IPS-15b (cell line): ENCODE measurements around the gene ACER2.
"Not testable (repeated sequence)": the region's sequence is repeated elsewhere in the genome, so short reads cannot be mapped to it uniquely, and the experiment has no call there.

Experiments used
- H3K27me3 ChIP-seq: one replicate; pipeline ENCODE4 v1.6.1; 2013; ENCODE audit warnings: low read length; ENCODE audit not compliant: control insufficient read depth, insufficient read depth
- H3K36me3 ChIP-seq: one replicate; pipeline ENCODE4 v1.6.1; 2013; ENCODE audit warnings: low read length; ENCODE audit not compliant: control insufficient read depth, insufficient read depth
- H3K4me1 ChIP-seq: one replicate; pipeline ENCODE4 v1.6.1; 2013; ENCODE audit warnings: mild to moderate bottlenecking, low read length; ENCODE audit not compliant: control insufficient read depth, insufficient read depth
- H3K4me3 ChIP-seq: one replicate; pipeline ENCODE4 v1.5.1; 2013; ENCODE audit warnings: low read depth, low read length
- H3K9ac ChIP-seq: one replicate; pipeline ENCODE4 v1.6.1; 2013; ENCODE audit warnings: low read depth, mild to moderate bottlenecking, low read length
- H3K9me3 ChIP-seq: one replicate; pipeline ENCODE4 v1.6.1; 2013; ENCODE audit warnings: mild to moderate bottlenecking, low read length; ENCODE audit not compliant: control insufficient read depth, insufficient read depth

The ACER2 gene

GRCh38 chr9:19431361-19432171, 22.8 kb downstream of the ACER2 start:
- no peaks in the 10 kb centered on the region for H3K27me3 ChIP-seq
- H3K4me3 ChIP-seq, result no peak overlapping the region
- H3K36me3 ChIP-seq, result peaks cover 3% of the 10 kb centered on the region
- H3K9me3 ChIP-seq, result no peaks in the 10 kb centered on the region
- H3K4me1 ChIP-seq, result no peaks in the 10 kb centered on the region
- H3K9ac ChIP-seq, result no peak overlapping the region

DNA sequence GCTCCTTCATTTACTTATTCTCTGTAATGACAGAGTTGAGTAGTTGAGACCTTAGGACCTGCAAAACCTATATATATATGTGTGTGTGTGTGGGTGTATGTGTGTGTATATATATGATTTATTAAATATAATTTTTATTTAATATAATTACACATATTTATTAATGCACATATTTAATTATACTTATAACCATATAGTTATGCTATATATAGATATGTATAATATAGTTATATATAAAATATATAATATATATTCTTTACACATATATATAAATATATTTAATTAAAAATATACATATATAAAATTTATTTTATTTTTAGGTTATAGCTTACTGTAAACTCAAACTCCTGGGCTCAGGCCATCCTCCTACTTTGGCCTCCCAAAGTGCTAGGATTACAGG, 23.7 kb downstream of the ACER2 start:
- Histone ChIP-seq H3K9me3 (no peaks in the 10 kb centered on the region), H3K4me3 (no peak overlapping the region), H3K9ac (no peak overlapping the region), H3K4me1 (no peaks in the 10 kb centered on the region), H3K27me3 (no peaks in the 10 kb centered on the region), H3K36me3 (peaks cover 3% of the 10 kb centered on the region)

DNA sequence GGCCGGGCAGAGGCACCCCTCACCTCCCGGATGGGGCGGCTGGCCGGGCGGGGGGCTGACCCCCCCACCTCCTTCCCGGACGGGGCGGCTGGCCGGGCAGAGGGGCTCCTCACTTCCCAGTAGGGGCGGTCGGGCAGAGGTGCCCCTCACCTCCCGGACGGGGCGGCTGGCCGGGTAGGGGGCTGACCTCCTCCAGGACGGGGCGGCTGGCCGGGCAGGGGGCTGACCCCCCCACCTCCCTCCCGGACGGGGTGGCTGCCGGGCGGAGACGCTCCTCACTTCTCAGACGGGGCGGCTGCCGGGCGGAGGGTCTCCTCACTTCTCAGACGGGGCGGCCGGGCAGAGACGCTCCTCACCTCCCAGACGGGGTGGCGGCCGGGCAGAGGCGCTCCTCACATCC, 24.9 kb downstream of the ACER2 start:
- not testable (repeated sequence) for H3K36me3 ChIP-seq, H3K4me1 ChIP-seq, H3K27me3 ChIP-seq, H3K9me3 ChIP-seq, H3K9ac ChIP-seq, H3K4me3 ChIP-seq

DNA sequence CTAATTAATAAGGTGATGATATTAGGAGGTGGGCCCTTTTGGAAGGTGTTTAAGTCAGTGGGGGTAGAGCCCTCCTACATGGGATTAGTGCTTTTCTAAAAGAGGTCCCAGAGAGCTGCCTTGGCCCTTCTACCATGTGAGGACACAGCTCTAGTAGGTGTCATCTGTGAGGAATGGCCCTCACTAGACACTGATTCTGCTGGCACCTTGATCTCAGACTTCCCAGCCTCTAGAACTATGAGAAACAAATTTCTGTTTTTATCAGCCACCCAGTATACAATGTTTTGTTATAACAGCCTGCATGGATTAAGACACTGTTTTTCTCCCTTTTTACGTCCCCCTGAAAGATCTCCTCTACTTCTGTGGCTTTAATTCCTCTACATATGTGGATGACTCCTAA, 31.6 kb downstream of the ACER2 start:
- H3K9ac ChIP-seq, result no peak overlapping the region
- no peaks in the 10 kb centered on the region for H3K36me3 ChIP-seq
- no peak overlapping the region for H3K4me3 ChIP-seq
- H3K27me3 ChIP-seq, result no peaks in the 10 kb centered on the region
- H3K9me3 ChIP-seq, result no peaks in the 10 kb centered on the region
- peaks cover 4% of the 10 kb centered on the region for H3K4me1 ChIP-seq

DNA sequence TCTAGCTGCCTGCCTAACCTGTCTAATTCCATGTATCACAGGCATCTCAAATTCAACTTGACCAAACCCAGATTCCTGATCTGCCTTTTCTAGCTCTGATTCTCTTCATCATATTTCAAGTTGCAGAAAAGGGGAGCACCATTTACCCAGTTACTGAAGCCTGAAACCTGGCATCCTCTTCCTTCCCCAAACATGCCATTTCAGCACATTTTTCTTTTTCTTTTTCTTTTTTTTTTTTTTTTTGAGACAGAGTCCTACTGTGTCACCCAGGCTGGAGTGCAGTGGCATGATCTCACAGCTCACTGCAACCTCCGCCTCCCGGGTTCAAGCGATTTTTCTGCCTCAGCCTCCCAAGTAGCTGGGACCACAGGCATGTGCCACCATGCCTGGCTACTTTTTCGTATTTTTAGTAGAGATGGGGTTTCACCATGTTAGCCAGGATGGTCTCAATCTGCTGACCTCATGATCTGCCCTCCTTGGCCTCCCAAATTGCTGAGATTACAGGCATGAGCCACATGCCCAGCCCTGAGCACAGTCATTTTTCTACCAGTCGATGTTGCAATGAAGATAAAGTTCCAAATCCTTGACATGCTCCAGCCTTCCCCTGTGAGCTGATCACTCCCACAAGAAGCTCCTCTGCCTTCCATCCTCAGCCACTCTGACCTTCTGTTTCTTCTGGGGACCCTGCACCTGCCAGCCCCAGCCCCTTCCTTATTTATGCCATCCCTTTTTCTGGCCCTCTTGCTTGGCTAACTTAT, 32.2 kb downstream of the ACER2 start:
- Histone ChIP-seq H3K4me1 (peaks cover 10% of the 10 kb centered on the region), H3K4me3 (no peak overlapping the region), H3K9ac (no peak overlapping the region), H3K9me3 (no peaks in the 10 kb centered on the region), H3K27me3 (no peaks in the 10 kb centered on the region), H3K36me3 (no peaks in the 10 kb centered on the region)

GRCh38 chr9:19441730-19442129, 32.9 kb downstream of the ACER2 start:
- H3K9ac ChIP-seq, result no peak overlapping the region
- no peaks in the 10 kb centered on the region for H3K36me3 ChIP-seq
- no peaks in the 10 kb centered on the region for H3K9me3 ChIP-seq
- H3K4me3 ChIP-seq, result no peak overlapping the region
- H3K27me3 ChIP-seq, result no peaks in the 10 kb centered on the region
- peaks cover 16% of the 10 kb centered on the region for H3K4me1 ChIP-seq

DNA sequence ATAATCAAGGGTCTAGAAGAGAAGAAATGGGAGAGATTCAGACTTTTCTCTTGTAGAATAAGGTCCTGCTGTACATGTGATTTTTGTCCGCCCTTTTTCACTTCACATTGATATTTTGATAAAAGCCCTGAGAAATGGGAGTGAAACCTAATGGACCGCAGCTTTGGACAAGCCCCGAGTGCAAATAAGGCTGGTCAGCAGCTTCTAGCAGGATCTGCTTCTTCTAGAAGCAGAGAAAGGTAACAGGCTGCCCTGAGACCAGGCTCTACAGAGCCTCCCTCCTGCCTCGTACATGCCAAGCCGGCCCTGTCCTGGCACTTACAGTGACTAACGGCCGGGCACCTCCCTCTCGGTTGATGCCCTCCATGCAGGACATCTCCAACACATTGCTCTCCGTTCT, 33.4 kb downstream of the ACER2 start:
- no peak overlapping the region for H3K4me3 ChIP-seq
- peaks cover 19% of the 10 kb centered on the region for H3K4me1 ChIP-seq
- no peak overlapping the region for H3K9ac ChIP-seq
- no peaks in the 10 kb centered on the region for H3K36me3 ChIP-seq
- no peaks in the 10 kb centered on the region for H3K9me3 ChIP-seq
- H3K27me3 ChIP-seq, result no peaks in the 10 kb centered on the region

GRCh38 chr9:19445452-19445851, 36.6 kb downstream of the ACER2 start:
- Histone ChIP-seq H3K27me3 (no peaks in the 10 kb centered on the region), H3K9me3 (no peaks in the 10 kb centered on the region), H3K4me3 (no peak overlapping the region), H3K36me3 (no peaks in the 10 kb centered on the region), H3K9ac (no peak overlapping the region), H3K4me1 (peaks cover 19% of the 10 kb centered on the region)

DNA sequence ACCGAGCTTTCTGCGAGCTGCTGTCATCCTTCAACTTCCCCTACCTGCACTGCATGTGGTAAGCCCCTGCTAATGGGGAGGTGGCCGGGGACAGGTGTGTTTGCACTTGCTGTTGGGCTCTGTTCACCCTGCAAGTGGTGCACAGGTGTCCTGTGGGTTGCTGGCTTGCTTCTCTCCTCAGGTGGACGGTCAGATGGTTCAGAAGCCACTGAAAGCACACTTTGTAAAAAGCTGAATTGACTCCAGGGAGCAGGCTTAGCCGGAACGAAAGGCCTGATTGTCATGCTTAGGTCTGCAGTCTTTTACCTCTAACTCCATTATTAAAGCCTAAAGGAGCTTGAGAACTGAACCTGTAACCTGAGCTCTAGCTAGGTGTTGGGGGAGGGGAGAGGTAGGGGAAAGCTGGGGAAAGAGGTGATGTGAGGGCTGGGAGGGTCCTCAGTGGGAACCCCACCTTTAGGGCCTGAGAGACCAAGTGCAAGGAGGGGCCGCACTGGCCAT, 37.6 kb downstream of the ACER2 start:
- H3K27me3 ChIP-seq, result no peaks in the 10 kb centered on the region
- peak overlapping the region; percentile 10 for H3K4me3 ChIP-seq
- H3K4me1 ChIP-seq, result peaks cover 19% of the 10 kb centered on the region
- no peaks in the 10 kb centered on the region for H3K9me3 ChIP-seq
- no peak overlapping the region for H3K9ac ChIP-seq
- H3K36me3 ChIP-seq, result no peaks in the 10 kb centered on the region

GRCh38 chr9:19451240-19452087, 42.7 kb downstream of the ACER2 start:
- H3K36me3 ChIP-seq, result no peaks in the 10 kb centered on the region
- H3K9ac ChIP-seq, result no peak overlapping the region
- peaks cover 9% of the 10 kb centered on the region for H3K4me1 ChIP-seq
- H3K27me3 ChIP-seq, result no peaks in the 10 kb centered on the region
- no peak overlapping the region for H3K4me3 ChIP-seq
- H3K9me3 ChIP-seq, result no peaks in the 10 kb centered on the region

GRCh38 chr9:19456426-19456825, 47.6 kb downstream of the ACER2 start:
- Histone ChIP-seq H3K4me1 (peaks cover 9% of the 10 kb centered on the region), H3K27me3 (no peaks in the 10 kb centered on the region), H3K9me3 (no peaks in the 10 kb centered on the region), H3K4me3 (no peak overlapping the region), H3K9ac (no peak overlapping the region), H3K36me3 (no peaks in the 10 kb centered on the region)
